G401.6 (cell line): Measurements from ENCODE around the gene ARPC2.
"Not testable (repeated sequence)": the region's sequence is repeated elsewhere in the genome, so short reads cannot be mapped to it uniquely, and the experiment has no call there.

Source experiments
- FAIRE-seq: peaks from 2 replicates; lab custom pipeline; 2012; peaks lifted over from hg19 to GRCh38; lab: Jason Lieb, UNC

ARPC2 gene

DNA sequence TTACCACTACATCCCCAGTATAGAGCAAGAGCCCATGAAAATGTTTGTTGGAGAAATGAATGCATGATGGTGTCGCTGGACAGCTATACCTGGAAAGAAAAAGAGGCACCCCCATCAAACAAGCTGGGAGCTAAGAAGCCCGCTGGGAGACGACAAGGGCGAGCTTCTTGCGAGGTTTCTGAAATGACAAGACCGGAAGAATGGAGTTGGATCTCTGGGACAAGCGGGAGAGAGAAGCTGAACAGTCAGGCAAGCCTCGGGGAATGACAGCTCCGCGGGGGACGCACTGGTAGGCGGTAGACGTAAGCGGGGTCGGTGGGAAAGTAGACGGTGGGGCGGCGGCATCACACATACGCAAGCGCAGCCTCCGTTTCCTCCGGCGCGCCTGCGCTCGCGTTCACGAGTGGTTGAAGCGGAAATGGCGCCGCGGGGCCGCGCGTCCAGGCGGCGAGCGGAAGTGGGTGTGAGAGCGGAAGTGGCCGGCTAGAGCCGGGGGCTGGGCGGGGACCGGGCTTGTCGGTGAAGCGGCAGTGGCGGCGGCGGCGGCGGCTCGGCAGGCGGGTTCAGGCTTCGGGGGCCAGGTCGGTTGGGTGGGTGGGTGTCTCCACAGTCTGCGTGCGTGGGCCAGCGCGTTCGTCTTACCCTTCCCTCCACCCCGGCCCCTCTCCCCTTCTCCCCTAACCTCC is at the start of gene ARPC2:
Gene ARPC2 (plus strand): TSS at position 516 of the 686 bp plus-strand sequence. CDS start 282 bp downstream, outside the sequence.
- FAIRE-seq, result peak; percentile 37

- FAIRE-seq, result no peak
These were observed 49.0 kb upstream of the ARPC2 start for GRCh38 chr2:218168016-218168415.

- FAIRE-seq, result no peak
These were observed 48.1 kb upstream of the ARPC2 start for GRCh38 chr2:218168635-218169462.

DNA sequence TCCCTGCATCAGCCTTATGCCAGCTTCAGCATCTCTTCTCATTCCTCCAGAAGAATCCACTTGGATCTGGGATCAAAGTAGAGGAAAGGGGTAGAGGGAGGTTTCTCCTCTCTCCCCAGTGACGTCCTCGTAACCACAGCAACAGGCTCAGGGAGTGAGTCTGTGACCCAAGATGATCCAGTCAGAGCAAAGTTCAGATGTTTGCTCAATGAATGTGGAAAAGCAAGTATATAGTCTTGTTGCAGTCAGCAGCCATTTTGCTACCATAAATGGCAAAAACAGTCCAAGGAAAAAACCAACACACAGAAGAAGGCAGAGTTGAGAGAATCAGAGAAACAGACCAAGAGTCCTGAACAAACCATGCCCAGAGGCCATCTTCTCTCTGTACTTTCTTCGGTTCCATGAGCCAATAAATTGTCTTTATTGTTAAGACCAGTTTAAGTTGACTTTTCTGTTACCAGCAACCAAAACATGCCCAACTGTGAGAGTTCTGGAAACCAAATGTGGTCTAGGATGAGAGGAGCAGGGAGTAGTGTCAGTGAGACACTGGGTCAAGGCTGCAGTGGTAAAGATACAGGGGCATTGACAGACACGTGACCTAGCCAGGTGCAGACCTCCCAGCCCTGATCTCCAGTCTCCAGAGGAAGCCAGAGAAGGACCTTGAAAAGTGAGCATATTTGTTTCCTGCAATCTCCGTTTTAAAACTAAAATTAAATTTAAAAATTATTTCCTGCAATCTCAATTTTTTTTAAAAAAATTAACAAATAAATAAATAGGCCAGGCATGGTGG is 47.0 kb upstream of the ARPC2 start:
- no peak for FAIRE-seq

GRCh38 chr2:218171744-218172143 is 45.2 kb upstream of the ARPC2 start:
- not testable (repeated sequence) for FAIRE-seq

GRCh38 chr2:218172845-218173244 is 44.1 kb upstream of the ARPC2 start:
- no peak for FAIRE-seq

GRCh38 chr2:218179782-218180181 is 37.2 kb upstream of the ARPC2 start:
- no peak for FAIRE-seq

GRCh38 chr2:218180467-218181114 is 36.4 kb upstream of the ARPC2 start:
- FAIRE-seq, result no peak

DNA sequence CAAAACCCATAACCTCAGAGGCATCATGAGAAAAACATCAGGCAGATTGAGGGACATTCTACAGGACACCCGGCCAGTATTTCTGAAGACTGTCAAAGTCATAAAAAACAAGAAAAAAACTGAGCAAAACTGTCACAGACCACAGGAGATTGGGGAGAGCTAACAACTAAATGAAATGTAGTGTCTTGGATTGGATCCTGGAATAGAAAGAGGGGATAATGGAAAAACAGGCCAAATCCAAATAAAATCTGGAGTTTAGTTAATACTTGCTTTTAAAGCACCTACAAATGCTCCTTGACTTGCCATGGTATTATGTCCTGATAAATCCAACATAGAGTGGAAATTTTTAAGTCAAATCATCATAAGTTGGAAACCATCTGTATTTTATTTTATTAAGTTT is 32.7 kb upstream of the ARPC2 start:
- no peak for FAIRE-seq

GRCh38 chr2:218186355-218186766 is 30.6 kb upstream of the ARPC2 start:
- peak; percentile 13 for FAIRE-seq

DNA sequence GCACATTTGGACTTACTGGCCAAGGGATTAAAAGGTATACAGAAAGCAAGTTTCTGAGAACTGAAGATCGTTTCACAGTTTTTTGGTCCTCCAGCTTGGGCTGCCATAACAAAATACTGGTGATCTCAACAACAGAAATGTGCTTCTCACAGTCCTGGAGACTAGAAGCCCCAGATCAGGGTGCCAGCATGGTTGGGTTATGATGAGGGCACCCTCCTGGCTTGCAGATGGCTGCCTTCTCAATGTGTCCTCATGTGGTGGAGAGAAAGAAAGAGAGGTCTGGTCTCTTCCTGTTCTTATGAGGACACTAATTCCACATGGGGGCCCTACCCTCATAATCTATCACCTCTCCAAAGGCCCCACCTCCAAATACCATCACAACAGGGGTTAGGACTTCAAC is 30.1 kb upstream of the ARPC2 start:
- no peak for FAIRE-seq

DNA sequence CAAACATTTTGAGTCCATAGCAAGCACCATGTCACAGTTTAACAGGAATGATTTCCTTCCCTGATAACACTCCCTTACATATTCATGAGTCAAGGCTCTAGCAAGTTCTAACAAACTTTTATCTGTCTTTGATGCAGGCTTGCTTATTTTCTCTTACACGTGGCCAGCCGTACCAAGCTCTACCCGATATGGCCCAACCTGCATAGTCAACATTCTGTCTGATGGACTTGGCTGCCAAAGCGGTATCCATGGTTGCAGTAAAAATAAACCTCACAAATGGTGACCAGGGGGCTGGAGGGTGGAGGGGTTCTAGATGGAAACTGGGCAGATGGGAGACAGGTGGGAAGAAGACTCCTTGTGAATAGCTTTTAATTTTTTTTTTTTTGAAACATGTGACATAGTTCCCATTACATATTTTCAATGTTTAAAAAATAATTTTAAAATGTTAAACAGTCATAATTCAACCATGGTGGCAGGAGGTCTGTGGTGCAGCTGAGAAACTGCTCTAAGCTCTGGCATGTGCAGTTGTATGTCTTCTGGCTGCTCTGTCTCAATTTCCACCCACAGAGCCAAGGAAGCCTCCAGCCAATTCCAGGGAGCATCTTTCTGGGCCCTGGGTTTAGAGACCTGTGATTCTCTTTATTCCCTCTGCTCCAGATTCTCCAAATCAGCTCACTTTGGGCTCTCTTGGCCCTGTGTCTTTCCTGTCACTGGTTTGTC is 29.5 kb upstream of the ARPC2 start:
- FAIRE-seq, result no peak

- FAIRE-seq, result no peak
These were observed 28.5 kb upstream of the ARPC2 start for GRCh38 chr2:218188528-218188927.

DNA sequence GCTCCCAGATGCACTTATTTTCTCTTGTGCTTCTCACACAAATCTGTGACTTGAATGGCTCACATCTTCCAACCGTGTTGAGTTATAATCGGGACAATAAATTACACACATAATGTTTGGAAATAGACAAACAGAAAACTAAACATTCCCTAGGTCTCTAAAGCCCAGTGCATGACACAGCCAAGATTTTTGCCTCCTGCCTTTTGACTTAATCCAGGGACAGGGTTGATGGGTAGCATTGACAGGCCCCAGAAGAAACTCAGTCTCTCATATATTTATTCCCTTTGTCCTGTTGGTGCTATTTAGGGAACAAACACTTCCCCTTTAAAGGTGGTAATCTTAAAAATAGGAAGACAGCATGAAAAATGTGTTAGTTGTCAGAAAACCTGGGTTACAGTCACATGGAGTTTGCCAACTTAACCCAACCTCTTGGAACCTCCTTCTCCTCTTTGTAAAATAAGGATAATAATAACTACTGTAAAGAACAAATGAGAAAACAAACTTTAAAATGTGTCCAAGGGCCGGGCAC is 24.0 kb upstream of the ARPC2 start:
- no peak for FAIRE-seq

DNA sequence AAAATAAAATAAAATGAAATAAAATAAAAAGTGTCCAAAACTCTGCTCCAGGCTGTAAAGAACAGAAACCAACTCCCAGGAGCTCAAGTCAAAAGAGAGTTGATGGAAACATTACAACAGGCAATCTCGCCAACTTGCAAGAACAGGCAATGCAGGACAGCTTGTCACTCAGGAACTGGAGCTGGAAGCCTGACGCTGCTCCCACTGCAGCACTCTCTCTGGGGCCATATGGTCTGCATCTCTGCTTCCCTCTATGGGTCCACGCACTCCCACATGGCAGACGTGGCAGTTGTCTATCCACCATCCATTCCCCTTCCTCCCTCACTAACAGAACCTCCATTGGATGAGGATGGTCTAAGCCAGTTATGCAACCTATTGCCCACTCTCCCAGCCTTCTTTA is 23.3 kb upstream of the ARPC2 start:
- FAIRE-seq, result no peak

DNA sequence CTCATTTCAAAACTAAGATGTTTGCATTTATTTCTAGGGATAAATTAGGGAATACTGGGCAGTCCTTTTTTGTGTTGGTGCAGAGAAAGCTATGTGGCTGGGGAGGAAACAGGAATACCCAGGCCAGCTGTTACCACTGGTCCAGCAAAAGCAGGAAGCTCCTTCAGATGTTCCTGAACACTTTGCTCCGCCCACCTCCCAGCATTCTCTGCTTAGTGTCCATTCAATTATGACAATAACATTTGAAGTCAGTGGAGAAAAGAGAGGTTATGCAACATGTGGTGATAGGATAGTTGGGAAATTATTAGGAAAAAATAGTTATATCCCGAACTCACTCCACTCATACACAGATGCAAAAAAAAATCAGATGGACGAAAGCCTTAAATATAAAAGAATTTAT is 22.1 kb upstream of the ARPC2 start:
- FAIRE-seq, result no peak

DNA sequence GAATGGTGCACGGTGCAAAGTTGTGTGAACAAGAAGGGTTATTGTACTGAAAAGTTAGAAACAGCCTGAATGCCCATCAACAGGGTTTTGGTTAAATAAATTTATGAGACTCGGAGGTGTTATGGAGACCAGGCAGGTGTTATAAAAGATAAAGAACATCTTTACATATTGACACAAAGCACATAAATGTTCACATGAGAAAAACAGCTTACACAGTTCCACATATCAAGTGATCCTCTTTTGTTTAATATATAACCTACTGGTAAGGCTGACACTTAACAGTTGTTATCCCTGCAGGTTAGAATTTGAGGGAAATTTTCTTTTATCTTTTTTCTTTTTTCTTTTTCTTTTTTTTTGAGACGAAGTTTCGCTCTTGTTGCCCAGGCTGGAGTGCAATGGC is 20.0 kb upstream of the ARPC2 start:
- FAIRE-seq, result no peak

GRCh38 chr2:218202266-218202665 is 14.7 kb upstream of the ARPC2 start:
- no peak for FAIRE-seq

GRCh38 chr2:218209078-218209477 is 7.9 kb upstream of the ARPC2 start:
- FAIRE-seq, result no peak

DNA sequence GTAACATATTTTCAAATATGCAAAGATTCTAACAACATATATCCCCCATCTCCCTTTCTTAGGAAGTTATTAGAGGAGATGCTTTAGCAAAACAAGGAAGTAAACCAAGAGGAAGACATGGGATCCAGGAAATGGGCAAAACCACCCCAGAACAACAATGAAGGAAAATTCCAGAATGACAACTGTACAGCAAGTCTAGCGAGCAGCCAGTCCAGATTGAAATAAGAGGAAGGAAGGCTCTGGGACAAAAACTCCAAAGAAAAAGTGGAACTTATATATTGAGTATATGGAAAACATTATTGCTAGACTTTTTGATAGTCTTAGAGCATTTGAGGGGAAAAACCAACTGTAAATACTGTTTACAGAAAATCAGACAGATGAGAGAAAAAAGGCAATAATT is 2.9 kb upstream of the ARPC2 start:
- FAIRE-seq, result no peak

GRCh38 chr2:218216336-218216673 is 684 bp upstream of the ARPC2 start:
- FAIRE-seq, result no peak
